GM19463 (cell line): ENCODE measurements around the gene FNIP2.
"Not testable (repeated sequence)": the region's sequence is repeated elsewhere in the genome, so short reads cannot be mapped to it uniquely, and the experiment has no call there.

Source experiments
- ATAC-seq: cut with Tn5 transposase; IDR thresholded peaks from one replicate; pipeline ENCODE4 v1.9.1; 2021; ENCODE audit warnings: mild to moderate bottlenecking, moderate library complexity; ENCODE audit not compliant: unreplicated experiment

The FNIP2 gene

GRCh38 chr4:158865520-158866177 lies 96.8 kb downstream of the FNIP2 start:
- no peak for ATAC-seq

GRCh38 chr4:158869001-158869400 lies 100.2 kb downstream of the FNIP2 start:
- no peak for ATAC-seq

GRCh38 chr4:158869761-158870160 lies 100.9 kb downstream of the FNIP2 start:
- ATAC-seq = no peak

- no peak for ATAC-seq
These were observed 101.4 kb downstream of the FNIP2 start for GRCh38 chr4:158870282-158870625.

GRCh38 chr4:158870626-158871334 lies 102.0 kb downstream of the FNIP2 start:
- no peak for ATAC-seq

GRCh38 chr4:158871335-158871724 lies 102.5 kb downstream of the FNIP2 start:
- ATAC-seq = no peak

- no peak for ATAC-seq
These were observed 105.1 kb downstream of the FNIP2 start for GRCh38 chr4:158873795-158874401.

GRCh38 chr4:158875026-158875425 lies 106.2 kb downstream of the FNIP2 start:
- ATAC-seq = no peak

GRCh38 chr4:158875455-158875854 lies 106.6 kb downstream of the FNIP2 start:
- no peak for ATAC-seq

GRCh38 chr4:158877069-158877468 lies 108.2 kb downstream of the FNIP2 start:
- ATAC-seq = no peak

- not testable (repeated sequence) for ATAC-seq
These were observed 113.3 kb downstream of the FNIP2 start for GRCh38 chr4:158882142-158882541.

GRCh38 chr4:158884280-158884679 lies 115.5 kb downstream of the FNIP2 start:
- no peak for ATAC-seq

GRCh38 chr4:158885564-158885963 lies 116.7 kb downstream of the FNIP2 start:
- no peak for ATAC-seq

- no peak for ATAC-seq
These were observed 121.5 kb downstream of the FNIP2 start for GRCh38 chr4:158890294-158890693.

GRCh38 chr4:158891256-158891655 lies 122.4 kb downstream of the FNIP2 start:
- ATAC-seq = no peak

- ATAC-seq = no peak
These were observed 126.0 kb downstream of the FNIP2 start for GRCh38 chr4:158894826-158895225.

- no peak for ATAC-seq
These were observed 127.2 kb downstream of the FNIP2 start for GRCh38 chr4:158895797-158896576.

GRCh38 chr4:158896577-158897238 lies 127.9 kb downstream of the FNIP2 start:
- not testable (repeated sequence) for ATAC-seq

GRCh38 chr4:158900408-158900807 lies 131.6 kb downstream of the FNIP2 start:
- ATAC-seq = not testable (repeated sequence)

- ATAC-seq = not testable (repeated sequence)
These were observed 133.7 kb downstream of the FNIP2 start for GRCh38 chr4:158902280-158903078.
